Activated CD4-positive, CD25-positive, alpha-beta regulatory T cell (primary cell): ENCODE results near the gene GPR39.

Experiments used
- DNase-seq, 4 experiments: peaks; one replicate each; lab custom pipeline; 2025; lab: John Stamatoyannopoulos, UW

The GPR39 gene

GRCh38 chr2:132414081-132414480, 2.5 kb upstream of the GPR39 start:
- no peak for DNase-seq

DNA sequence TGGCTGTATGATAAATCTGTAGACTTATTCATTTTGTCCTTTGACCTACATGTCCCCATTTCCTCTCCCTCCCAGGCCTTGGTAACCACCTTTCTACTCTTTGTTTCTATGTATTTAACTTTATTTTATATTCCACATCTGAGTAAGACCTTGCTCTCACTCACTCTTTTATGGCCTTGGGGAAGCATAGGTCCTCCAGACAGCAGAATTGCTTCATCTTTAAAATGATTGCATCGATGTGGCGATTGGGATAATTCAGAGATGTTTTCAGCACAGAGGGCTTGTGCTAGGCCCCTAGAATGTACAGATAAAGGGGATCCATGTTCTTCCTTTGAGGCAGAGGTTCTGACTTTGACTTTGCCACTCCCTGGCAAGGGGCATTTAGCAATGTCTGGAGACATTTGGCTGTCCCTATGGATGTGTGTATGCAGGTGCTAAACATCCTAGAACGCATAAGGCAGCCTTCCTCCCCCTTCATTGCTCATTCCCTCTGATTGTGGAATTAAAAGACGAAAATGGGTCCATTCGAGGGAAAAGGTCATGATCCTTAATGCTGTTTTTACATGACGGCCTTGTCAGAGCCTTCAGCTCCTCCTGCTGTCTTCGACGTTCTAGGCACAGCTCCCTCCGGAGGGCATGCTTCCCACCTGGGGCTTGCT, 1.2 kb upstream of the GPR39 start:
- no peak for DNase-seq

GRCh38 chr2:132415915-132416722, 486 bp upstream of the GPR39 start:
- DNase-seq, result no peak

- DNase-seq, result no peak
Observed at GRCh38 chr2:132417430-132418035, 928 bp downstream of the GPR39 start.

DNA sequence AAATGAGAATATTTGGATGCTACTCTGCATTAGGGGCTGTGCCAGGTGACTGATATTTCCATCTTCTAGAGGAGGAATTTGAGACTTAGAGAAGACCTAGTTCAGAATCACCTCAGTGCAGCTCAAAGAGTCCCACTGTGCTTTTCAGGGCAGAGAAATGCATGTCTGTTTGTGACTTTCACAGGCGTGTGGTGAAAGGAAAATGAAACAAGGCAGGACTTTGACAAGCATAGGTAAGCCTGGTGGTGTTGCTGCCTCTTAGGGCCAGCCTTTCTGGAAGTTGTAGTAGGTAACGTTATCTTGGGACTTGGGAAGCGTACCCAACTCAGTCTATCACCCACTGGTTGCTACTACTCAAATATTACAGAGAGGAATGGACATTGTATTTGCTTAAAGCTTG, 2.6 kb downstream of the GPR39 start:
- DNase-seq, result no peak

GRCh38 chr2:132419941-132420340, 3.3 kb downstream of the GPR39 start:
- no peak for DNase-seq

DNA sequence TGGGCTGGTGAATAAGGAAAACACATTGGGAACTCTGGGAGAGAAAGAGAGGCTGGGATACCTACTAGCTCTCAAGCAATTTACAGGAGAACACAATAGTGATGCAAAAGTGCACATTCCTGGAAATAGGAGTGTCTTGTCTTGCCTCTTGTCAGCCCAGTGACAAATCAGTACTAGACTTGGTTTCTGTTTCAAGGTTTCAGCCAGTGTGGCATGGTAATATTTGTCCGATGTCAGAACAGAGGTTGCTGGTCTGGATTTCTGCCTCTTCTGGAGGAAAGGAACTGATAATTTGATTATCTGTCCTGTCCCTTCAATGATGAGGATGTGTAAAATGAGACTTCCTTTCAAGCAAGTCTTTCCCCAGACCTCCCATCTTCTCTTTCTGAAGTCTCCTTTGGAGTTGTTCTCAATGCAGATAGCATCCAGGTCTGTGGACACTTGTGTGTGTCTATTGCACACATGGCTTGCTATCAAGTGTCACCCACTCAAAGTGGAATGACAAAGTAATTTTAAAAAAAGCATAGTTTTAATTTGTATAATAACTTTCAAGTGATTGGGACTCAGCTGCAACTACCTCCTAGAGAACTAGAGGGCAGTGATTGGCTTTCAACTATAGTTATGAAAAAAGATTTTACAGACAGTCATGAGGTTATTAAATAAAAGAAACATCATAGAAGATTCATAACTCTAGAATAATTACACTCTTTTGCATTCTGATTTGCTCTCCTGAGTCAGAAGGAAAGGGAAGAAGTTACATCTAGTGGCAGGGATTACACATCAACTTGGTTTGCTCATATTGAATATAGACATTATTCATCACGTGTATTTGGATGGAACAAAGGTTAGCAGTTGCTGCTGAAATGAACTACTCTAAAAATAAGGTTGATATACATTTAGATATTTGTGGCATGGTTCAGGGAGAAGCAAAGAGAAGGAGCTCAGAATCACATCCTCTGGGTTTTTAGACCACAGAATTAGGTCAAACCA, 4.5 kb downstream of the GPR39 start:
- no peak for DNase-seq

DNA sequence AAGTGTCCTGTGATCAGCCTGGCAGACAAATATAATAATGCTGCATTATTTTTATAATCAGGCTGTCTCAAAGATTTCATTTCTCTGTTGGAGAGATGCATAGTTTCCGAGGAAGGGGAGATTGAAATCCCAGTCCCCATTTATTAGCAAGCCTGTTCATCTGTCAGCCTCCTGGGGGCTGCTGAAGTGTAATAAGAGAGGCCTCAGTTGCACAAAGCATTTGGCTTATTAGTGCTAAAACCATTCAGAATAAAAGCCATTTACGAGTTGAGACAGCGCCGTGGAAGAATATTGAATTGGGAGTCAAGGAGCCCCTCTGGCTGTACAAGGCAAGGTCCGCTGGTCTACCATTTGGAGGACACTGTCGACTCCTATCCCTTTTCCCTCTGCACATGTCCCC, 6.1 kb downstream of the GPR39 start:
- DNase-seq, result no peak

DNA sequence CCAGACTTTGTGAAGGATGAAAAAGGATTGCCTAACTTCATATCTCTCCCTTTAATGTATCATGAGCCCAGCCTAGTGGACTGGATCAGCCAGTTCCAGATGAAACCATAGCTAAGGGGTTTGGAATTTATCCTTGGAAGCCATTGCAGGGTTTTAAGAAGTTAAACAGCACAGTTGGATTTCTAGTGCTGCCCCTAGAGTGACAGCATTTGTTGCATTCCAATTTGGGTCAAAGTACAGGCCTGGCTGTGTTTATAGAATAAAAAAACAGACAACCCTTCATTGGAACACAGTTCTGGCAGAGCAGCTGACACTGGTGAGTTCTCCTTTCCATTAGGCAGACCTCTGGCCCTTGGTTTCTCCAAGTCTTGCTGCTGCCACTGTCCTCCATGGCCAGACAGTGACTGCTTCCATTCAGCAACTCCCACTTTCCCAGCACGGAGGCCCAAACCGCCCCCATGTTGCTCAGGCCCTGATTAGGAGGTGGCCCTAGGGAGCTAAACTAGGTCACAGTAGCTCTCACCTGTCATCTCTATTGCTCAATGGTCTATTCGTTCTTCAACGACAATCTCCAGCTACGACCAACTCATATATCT, 8.0 kb downstream of the GPR39 start:
- DNase-seq, result no peak

DNA sequence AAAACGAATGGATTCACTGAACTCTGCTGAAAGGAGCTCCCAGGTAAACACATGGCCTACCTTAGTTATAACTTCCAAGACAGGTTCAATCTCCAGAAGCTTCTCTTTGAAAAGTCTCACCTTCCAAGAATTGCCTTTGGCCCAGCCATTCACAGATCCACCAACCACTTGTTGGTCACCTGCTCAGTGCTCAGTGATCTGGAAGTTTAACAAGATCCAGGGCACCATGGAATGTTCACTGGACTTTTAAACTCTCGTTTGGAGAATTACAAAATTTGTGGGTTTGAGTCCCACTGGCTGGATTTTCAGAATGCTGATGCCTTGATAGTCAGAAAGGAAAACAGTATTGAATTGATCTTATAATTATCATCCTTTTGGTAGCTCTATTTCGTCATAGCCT, 9.4 kb downstream of the GPR39 start:
- no peak for DNase-seq

DNA sequence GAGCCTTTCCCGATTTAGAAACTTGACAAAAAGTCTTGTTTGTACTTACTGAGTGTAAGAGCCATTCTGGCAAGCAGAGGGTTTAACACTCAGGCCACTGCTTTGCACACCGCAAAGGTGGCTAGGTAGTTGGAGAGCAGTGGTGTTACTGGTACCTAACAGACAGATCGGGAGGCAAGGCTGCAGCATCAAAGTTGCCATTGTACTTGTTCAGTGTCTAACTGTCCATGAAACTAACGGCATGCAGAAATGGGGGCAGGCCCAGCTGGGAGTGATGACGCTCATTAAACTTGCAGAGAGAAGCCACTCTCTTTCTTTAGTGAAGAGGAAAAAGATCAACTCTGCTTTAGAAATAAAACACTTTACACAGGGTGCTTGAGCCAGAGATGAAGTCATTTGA, 10.1 kb downstream of the GPR39 start:
- no peak for DNase-seq

- DNase-seq, result no peak
Observed at GRCh38 chr2:132429351-132429750, 12.7 kb downstream of the GPR39 start.

DNA sequence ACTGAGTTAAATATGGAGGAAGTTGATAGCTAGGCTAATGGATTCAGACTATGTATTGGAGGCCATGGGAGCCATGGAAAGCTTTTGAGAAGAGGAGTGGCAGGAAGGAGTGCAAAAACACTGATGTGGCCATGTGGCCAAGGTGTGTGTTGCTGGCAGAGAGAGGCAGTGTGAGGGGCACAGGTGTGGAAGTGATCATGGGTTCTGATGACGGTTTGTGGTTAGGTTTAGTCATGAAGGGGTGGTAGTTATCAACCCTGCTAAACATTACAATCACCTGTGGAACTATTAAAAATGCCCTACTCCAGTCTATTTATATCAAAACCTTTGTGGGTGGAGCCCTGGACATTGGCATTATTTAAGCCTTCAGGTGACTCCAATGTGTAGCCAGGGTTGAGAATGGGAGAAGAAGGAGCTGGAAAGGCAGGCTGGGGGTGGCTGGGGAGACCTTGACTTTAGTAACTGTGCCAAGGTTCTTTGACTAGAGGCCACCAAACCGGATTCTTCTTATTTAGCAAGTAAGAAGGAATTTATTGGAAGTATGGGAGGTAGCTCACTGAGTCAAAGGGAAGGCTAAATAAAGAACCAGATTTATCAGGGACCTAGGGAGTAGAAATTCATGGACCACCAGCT, 13.5 kb downstream of the GPR39 start:
- no peak for DNase-seq

DNA sequence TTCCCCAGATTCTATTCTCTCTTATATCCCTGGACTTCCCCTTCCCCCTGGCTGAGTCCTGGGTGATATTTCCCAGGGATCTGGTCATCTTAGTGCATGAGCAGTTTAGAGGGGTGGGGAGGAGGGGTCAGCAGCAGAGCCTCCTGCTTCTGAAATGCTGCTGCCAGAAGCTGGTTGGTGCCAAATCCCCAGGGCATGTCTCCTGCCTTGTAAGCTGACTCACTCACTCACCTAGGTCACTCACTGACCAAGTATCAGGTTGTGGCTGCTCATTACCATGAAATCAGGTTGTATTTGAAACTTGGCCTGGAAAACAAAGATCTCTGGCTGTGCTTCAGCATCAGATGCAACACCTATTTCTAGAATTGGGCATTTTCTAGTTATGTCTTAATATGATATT, 14.3 kb downstream of the GPR39 start:
- DNase-seq, result no peak

- no peak for DNase-seq
Observed at GRCh38 chr2:132437852-132438669, 21.5 kb downstream of the GPR39 start.

DNA sequence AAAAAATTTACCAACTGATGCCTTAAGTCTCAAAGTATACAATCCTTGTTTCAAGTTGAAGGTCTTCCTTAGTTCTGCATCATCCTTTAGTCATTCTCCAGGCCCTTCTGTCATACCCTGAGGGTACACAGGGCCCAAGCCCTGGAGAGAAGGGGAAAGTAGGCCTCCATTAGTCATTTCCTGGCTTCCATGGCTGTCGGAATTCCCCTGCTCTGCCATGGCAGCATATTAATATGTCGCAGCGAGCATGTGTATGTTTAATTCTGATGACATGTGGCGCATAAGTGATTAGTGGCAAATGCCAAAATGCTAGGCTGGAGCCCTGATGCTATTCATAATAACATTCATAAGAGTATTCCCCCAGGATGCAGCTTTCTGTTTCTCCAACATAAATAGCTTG, 22.1 kb downstream of the GPR39 start:
- no peak for DNase-seq

- no peak for DNase-seq
Observed at GRCh38 chr2:132439703-132440398, 23.2 kb downstream of the GPR39 start.

DNA sequence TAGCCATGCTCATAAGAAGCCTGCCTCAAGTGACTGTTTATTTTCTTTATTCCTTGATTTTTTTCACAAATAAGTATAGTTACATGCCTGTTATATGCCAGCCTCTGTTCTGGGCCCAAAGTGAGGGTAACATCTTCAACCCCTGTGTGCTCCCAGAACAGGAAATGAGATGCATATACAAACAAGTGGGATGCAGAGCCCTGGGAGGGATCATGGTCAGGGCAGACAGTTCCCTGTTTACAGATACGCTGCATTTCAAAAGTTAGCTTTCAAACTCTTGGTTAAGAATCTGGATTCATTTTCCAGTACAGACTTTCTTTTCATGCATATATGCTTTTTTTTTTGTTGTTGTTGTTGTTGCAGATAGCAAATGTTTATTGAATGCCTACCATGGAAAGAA, 24.4 kb downstream of the GPR39 start:
- DNase-seq, result no peak

DNA sequence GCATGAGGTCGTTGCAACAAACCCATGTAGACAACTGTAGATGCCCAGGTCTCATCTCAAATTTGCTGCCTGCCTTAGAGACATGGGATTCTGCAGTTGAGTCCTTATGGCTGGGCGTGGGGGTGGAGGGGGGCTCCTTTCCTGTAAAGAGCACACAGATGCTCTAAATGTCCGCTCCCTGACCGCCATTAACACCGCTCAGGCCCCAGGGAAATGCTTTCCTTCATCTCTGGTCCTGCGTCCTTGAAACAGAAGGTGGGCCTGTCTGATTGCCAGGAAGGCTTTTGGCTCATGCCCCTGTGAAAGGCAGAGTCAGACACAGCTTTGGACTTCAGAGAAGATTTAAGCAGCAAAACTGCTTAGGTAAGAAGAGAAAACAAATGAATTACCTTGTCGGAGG, 25.7 kb downstream of the GPR39 start:
- no peak for DNase-seq

DNA sequence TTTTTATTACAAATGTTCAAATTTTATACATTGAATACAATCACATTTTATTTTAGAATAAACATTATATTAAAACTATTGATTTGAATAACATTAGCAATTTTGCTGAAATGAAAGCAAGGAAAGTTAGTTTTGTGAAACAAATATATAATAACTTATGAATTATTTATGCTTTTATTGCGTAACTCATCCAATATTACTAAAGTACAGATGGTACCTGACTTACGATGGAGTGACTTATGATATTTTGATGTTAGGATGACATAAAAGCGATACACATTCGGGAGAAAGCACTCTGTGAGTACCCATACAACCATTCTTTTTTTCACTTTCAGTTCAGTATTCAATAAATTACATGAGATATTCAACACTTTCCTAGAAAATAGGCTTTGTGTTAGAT, 26.5 kb downstream of the GPR39 start:
- no peak for DNase-seq
